HCEC 1CT (cell line): ENCODE measurements around the gene ZNF521.

Experiments
- DNase-seq: peaks from one replicate; pipeline ENCODE4 v3.0.0-alpha.2; 2017

ZNF521 gene

DNA sequence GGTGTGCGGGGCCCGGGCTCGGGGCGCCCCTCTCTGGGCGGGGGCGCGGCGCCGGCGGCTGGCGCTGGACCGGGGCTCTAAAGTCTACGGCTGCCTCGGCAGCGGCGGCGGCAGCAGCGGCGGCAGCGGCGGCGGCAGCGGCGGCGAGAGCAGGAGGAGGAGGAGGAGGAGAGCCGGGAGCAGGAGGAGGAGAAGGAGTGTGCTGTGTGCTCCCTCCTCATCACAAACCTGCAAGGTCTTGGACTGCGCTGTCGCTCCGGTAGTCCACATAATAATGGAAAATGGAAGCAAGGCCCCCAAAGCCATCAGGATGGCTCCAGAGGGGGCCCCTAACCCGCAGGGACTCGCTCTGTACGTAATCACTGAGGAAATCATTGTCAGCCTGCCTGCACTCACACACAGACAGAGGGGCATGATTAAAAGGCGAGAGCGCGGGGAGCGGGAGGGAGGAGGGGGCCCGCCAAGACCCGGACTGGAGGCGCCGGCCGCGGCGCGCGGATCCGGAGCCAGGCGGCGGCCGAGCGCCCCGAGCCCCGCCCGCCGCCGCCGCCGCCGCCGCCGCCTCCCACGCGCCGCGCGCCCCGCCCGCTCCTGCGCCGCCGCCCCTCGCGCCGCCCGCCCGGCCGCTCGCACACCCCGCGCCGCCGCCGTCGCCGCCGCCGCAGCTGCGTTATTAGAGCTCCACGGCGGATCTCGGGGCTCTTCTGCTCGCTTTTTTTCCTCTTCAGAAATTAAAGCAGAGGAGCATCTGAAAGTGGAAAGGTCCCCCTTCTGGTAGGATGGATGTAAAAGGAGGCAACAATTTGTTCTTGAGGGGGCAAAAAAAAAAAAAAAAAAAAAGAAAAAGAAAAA lies at the start of gene ZNF521:
TSS of gene ZNF521 (minus strand) at position 390 of the 852 bp plus-strand sequence. CDS start 1,220 bp downstream, outside the sequence.
- peak; percentile 86 for DNase-seq

DNA sequence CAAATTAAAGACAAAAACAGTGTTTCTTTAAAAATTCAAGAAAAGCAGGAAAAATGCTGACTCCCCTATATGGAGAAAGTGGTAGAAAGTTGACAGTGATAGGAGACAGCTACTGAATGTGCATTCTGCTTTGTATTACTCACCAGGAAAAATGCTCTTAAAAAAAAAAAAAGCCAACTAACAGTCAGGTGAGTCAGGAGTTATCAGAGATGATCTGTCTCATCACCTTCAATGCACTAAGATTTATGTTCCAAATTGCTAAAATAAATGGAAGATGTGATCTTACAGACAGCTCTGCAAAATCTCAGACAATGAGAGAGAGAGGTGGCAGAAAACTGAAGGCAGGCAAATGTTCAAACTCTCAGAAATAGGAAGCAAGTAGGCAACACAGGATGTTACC lies 47.6 kb upstream of the ZNF521 start:
- peak; percentile 20 for DNase-seq

DNA sequence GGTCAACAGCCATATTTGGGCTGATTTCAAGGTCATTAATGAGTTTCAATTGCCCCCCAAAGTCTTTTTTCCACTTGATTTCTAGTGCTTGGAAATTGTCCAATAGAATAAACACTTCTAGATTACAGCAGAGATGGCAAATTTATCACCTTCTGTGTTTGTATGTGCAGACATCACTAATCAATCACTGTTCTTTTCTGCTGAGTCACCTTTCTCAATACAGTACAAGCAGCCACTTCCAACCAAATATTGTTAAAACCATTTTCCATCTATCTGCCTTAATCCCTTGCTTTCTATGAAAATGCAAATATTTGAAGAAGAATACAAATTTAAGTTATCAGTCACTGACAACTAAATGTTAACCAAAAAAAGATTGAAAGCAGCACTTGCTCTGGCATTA lies 40.2 kb upstream of the ZNF521 start:
- DNase-seq = no peak

- no peak for DNase-seq
Observed at GRCh38 chr18:25373432-25374179, 21.6 kb upstream of the ZNF521 start.

GRCh38 chr18:25370391-25370790 lies 18.4 kb upstream of the ZNF521 start:
- no peak for DNase-seq

DNA sequence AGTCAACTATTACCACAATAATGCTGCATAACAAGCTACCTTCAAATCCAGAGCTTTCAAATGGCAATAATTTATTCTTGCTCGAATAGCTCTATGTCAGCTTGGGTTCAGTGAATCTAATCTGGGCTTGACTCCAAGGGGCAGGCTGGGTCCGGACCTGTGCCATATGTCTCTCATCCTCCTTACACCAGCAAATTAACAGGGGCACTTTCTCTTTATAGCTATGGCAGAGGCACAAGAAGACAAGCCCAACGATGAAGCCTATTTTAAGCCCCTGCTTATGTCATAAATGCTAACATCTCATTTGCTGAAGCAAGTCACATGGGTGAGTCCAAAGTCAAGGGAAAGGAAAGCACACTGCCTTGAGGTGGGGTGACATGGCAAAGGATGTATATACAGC lies 13.3 kb upstream of the ZNF521 start:
- DNase-seq = no peak

DNA sequence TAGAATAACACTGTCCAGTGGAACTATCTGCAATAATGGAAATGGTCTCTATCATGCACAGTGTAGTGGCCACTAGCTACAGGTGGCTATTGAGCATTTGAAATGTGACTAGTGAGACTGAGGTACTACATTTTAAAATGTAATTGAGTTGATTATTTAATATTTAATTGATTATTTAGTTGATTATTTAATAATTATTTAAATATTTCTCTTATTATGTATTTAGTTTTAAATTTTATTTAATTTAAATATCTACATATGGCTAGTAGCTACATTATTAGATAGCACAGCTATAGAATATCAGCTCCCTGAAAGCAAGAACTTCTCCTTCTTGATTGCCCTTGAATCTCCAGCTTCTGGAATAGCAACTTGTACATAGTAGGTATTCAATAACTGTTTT lies 12.8 kb upstream of the ZNF521 start:
- no peak for DNase-seq

- peak; percentile 70 for DNase-seq
Observed at GRCh38 chr18:25360301-25360899, 8.4 kb upstream of the ZNF521 start.

DNA sequence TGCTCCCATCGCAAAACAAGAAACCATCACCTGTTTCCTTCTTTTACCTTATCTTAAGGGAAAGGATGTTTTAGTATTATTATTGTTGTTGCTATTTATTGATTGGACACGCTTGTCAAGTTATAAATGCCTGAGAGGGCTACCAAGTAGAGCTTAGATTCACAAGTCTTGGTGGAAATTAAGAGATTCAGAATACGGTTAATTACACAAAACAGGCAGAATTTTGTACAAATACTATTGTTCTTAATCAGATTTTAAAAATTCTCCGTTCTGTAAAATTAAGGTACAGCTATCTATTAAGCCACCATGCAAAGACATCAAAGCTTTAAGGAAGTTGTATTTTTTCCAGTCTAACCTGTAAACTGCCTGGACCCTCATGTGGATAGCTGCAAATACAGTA lies 1.1 kb upstream of the ZNF521 start:
- DNase-seq = no peak

- no peak for DNase-seq
Observed at GRCh38 chr18:25352629-25353005, 651 bp upstream of the ZNF521 start.

GRCh38 chr18:25351280-25351775 lies 638 bp downstream of the ZNF521 start:
- no peak for DNase-seq

GRCh38 chr18:25350489-25351251 lies 1.3 kb downstream of the ZNF521 start:
- DNase-seq = peak; percentile 36

DNA sequence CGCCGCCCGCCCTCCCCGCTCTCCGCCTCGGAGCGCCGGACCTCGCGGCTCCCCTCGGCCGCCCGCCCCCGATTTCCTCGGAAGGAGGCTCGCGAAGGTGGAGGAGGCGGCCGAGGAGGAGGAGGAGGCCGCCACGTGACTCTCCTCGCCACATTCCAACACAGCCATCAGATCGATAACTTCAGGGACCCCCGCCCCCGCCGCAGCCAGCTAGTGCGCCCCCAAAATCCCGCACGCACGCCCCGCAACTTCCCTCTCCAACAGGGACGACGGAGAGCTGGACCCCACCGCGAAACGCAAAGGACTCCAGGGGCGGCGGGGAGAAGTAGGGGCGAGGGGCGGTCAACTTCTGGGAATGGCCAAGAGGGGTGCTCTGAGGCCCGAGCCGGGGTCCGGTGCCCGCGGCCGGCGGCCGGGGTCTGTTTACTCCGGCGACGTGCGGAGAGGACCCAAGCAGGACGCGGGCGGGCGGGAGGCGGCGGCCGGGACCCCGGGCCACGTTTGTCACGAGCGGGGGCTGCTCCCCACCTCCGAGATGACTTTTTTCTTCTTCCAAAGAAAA lies 2.0 kb downstream of the ZNF521 start:
- DNase-seq = peak; percentile 6

DNA sequence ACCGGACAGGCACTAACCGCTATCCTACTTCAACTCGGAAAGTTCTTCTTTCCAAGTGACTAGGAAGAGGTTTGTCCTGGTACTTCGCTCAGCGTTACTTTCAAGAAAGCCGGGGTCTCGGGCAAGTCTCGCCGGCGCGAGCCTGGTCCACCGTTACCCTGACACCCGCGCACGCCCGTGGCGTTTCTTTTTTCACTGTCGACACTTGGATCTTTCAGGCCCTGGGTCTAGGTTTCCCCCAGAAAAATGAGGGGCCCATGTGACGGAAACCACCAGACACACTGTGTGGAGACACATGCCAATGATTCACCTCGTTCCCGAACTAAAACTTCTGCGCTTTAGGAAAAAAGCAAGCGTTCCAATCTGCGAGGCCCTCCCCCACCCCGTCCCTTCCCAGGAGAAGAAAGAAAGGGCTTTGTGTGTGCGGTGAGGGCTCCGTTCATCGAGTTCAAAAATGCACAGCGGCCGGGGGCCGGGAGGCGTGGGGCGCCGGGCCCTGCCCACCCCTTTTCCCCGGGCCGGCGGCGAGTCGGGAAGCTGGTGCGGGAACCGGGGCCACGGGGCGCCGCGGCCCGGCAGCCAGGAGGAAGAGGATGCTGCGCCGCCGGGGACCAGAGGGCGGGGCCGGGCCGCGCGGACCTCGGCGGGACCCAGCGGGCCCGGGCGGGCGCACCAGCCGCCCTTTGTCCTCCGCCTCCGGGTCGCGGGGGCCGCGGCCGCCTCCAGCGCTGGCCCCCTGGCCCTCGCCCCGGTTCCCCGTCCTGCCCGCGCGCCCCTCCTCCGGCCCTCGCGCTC lies 2.6 kb downstream of the ZNF521 start:
- peak; percentile 23 for DNase-seq

- no peak for DNase-seq
Observed at GRCh38 chr18:25348386-25349130, 3.4 kb downstream of the ZNF521 start.

- DNase-seq = no peak
Observed at GRCh38 chr18:25346561-25346960, 5.4 kb downstream of the ZNF521 start.

DNA sequence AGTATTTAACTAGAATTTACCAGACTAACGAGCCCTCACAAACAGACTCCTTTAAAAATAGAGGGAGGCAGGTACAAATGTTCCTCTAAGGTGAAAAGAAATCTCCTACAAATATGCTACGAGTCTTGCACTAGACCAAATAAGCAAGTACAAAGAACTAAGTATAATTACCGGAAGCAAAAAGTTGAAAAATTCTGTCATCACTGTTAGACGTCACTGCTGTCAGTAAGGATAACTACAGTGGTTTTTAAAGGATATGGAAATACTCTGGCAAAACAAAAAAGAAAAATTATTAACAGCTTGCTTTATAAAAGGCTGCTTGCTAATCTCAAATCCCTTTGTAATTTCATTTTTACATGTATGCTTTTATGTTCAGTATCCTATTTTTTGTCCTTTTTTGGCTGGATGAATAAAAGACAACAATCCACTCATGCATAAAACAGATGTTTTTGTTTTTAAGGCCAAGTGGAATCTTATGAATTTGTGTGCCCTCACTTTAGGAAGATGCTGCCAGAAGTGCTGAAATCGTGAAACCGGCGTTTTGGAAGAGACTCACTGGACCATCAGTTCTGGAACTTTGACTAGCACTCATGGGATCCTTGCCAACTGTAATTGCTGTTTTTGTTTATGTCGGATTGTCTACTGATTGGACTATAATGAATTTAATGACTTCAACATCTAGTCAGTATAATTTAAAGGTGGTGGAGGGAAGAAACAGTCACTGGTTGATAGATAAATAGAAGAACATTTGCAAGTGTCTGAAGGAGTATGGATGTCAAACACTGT lies 6.7 kb downstream of the ZNF521 start:
- DNase-seq = no peak

DNA sequence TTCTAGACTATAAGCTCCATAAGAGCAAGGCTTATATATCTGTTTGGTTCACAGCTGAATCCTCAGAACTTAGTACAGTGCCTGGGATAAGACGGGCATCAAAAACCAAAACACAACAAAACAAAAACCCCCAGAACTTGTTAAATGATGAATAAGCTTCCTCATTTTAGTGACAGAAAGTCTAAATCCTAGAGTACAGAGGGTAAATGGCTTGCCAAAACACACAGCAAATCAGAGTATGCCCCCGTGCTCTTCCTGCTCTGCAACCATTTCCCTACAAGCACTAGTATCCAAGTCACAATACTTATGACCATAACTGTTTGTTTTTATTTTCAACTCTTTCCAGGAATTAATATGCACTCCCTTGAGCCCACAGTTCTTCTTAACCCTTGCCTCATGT lies 10.1 kb downstream of the ZNF521 start:
- DNase-seq = no peak

GRCh38 chr18:25340762-25341161 lies 11.2 kb downstream of the ZNF521 start:
- no peak for DNase-seq

GRCh38 chr18:25335676-25336075 lies 16.3 kb downstream of the ZNF521 start:
- no peak for DNase-seq
